SK-N-SH (cell line): Measurements from ENCODE around the gene DSTN. TPM values are rescaled to one million over a fixed set of nuclear protein-coding genes. Genes with fewer than 3 reads are reported as not detected.
A peak's percentile ranks its signal among the peaks of the same experiment; 100 is the strongest.

Source experiments
- CTCF ChIA-PET: fragments of 300-600, 350-600 bp; formaldehyde crosslinking; extraction: SDS; loops from one replicate; lab custom pipeline; 2021; lab: Yijun Ruan, JAX
- POLR2A ChIA-PET: fragments of 350-600 bp; sonication (Branson Sonifier 250); formaldehyde crosslinking; extraction: SDS; loops from one replicate; lab custom pipeline; 2020; ENCODE audit warnings: antibody characterized with exemption, inconsistent platforms; lab: Yijun Ruan, JAX
- DNase-seq: peaks from one replicate; pipeline ENCODE4 v3.0.0; 2012
- H2AFZ ChIP-seq: fragments of 200-600 bp; sonication (generic); 2 replicates; pipeline ENCODE4 v1.8.1; 2016; ENCODE audit warnings: antibody characterized with exemption, mild to moderate bottlenecking, low read depth
- H3F3A ChIP-seq: fragments of 200-600 bp; sonication (generic); replicated peaks from 2 replicates; pipeline ENCODE3; 2016; ENCODE audit warnings: antibody characterized with exemption, mild to moderate bottlenecking; ENCODE audit not compliant: insufficient read depth
- H3K27ac ChIP-seq, 2 experiments: fragments of 200-500 bp in 1 of 2; fragments of 200-600 bp in 1 of 2; sonication (Bioruptor generic) in 1 of 2; sonication (generic), shearing (Covaris generic) in 1 of 2; 2 replicates each; pipeline versions ENCODE4 v1.5.1 to v1.6.1; 2014 to 2016; ENCODE audit warnings: low read depth in 2 of 2, inconsistent platforms in 1 of 2, low read length in 1 of 2, mild to moderate bottlenecking in 1 of 2, mixed read lengths in 1 of 2
- H3K27me3 ChIP-seq: fragments of 200-600 bp; sonication (generic), shearing (Covaris generic); 2 replicates; pipeline ENCODE4 v1.6.1; 2016; ENCODE audit warnings: mixed run types; ENCODE audit not compliant: insufficient read depth
- H3K36me3 ChIP-seq, 2 experiments: fragments of 200-500 bp in 1 of 2; fragments of 200-600 bp in 1 of 2; sonication (Bioruptor generic) in 1 of 2; sonication (generic) in 1 of 2; replicated peaks in 1 of 2; 2 replicates each; pipeline versions ENCODE3 to v1.5.1; 2014 to 2016; ENCODE audit warnings: low read length in 1 of 2, mild to moderate bottlenecking in 1 of 2; ENCODE audit not compliant: insufficient read depth in 2 of 2, control insufficient read depth in 1 of 2
- H3K4me1 ChIP-seq, 2 experiments: fragments of 200-500 bp in 1 of 2; fragments of 200-600 bp in 1 of 2; sonication (Bioruptor generic) in 1 of 2; sonication (generic), shearing (Covaris generic) in 1 of 2; 2 replicates each; pipeline versions ENCODE4 v1.5.1 to v1.6.1; 2014 to 2016; ENCODE audit warnings: low read depth in 1 of 2, low read length in 1 of 2, mixed run types in 1 of 2; ENCODE audit not compliant: insufficient read depth in 2 of 2, control insufficient read depth in 1 of 2
- H3K4me2 ChIP-seq: fragments of 200-600 bp; sonication (generic), shearing (Covaris generic); 2 replicates; pipeline ENCODE4 v1.6.1; 2017; ENCODE audit warnings: mixed run types
- H3K4me3 ChIP-seq, 2 experiments: fragments of 200-500 bp in 1 of 2; fragments of 200-600 bp in 1 of 2; sonication (Bioruptor generic) in 1 of 2; sonication (generic), shearing (Covaris generic) in 1 of 2; 2 replicates each; pipeline versions ENCODE4 v1.5.1 to v1.8.1; 2014 to 2016; ENCODE audit warnings: low read depth in 2 of 2, inconsistent platforms in 1 of 2, low read length in 1 of 2, mild to moderate bottlenecking in 1 of 2, mixed read lengths in 1 of 2, moderate library complexity in 1 of 2
- H3K79me2 ChIP-seq: fragments of 200-600 bp; sonication (generic); 2 replicates; pipeline ENCODE4 v1.8.1; 2017; ENCODE audit warnings: mild to moderate bottlenecking; ENCODE audit not compliant: insufficient read depth
- H3K9ac ChIP-seq: fragments of 200-600 bp; sonication (generic); 2 replicates; pipeline ENCODE4 v1.6.1; 2017; ENCODE audit warnings: mixed run types
- H3K9me2 ChIP-seq: fragments of 200-600 bp; sonication (generic); 2 replicates; pipeline ENCODE4 v1.6.1; 2017; ENCODE audit warnings: mixed run types
- H3K9me3 ChIP-seq: fragments of 200-600 bp; sonication (generic); 2 replicates; pipeline ENCODE4 v1.6.1; 2017; ENCODE audit warnings: mixed run types, mild to moderate bottlenecking, moderate library complexity
- H4K20me1 ChIP-seq: fragments of 200-600 bp; sonication (generic); 2 replicates; pipeline ENCODE4 v1.6.1; 2017; ENCODE audit warnings: mild to moderate bottlenecking, mixed run types; ENCODE audit not compliant: insufficient read depth
- CHD2 ChIP-seq: fragments of 150-350 bp; IDR thresholded peaks from 2 replicates; pipeline ENCODE4 v1.6.1; 2018; ENCODE audit warnings: low read length; ENCODE audit not compliant: partially characterized antibody
- ELF1 ChIP-seq: IDR thresholded peaks from 2 replicates; pipeline ENCODE4 v1.4.0; 2012
- GABPA ChIP-seq: IDR thresholded peaks from 2 replicates; pipeline ENCODE4 v1.4.0; 2012; ENCODE audit warnings: low read depth, mild to moderate bottlenecking
- RAD21 ChIP-seq: IDR thresholded peaks from 2 replicates; pipeline ENCODE4 v1.6.1; 2012; ENCODE audit warnings: mild to moderate bottlenecking, low read length
- RCOR1 ChIP-seq: fragments of 150-350 bp; IDR thresholded peaks from 2 replicates; pipeline ENCODE4 v1.6.1; 2017; ENCODE audit warnings: antibody characterized with exemption, low read length
- SMC3 ChIP-seq: IDR thresholded peaks from 2 replicates; pipeline ENCODE4 v1.6.1; 2012; ENCODE audit warnings: low read depth, low read length, improper control_type of control experiment
- TAF1 ChIP-seq: IDR thresholded peaks from 2 replicates; pipeline ENCODE4 v1.6.1; 2012; ENCODE audit warnings: low read depth, mild to moderate bottlenecking, low read length, moderate library complexity, borderline replicate concordance
- YY1 ChIP-seq: IDR thresholded peaks from 2 replicates; pipeline ENCODE4 v1.4.0; 2012; ENCODE audit warnings: low read depth, mild to moderate bottlenecking
- WGBS: methylation state at CpG from one replicate; pipeline ENCODE4 v1.1.6; 2017; ENCODE audit warnings: low lambda C conversion rate; 5-methylcytosine and 5-hydroxymethylcytosine counted together
- polyA plus RNA-seq, 3 experiments: library from polyadenylated mRNA; depleted of rRNA; stranded (reverse); fragments of >200 nt; gene quantifications; 2 replicates each; pipeline ENCODE4 v1.2.3, GENCODE V29; 2012
- TF ChIP-seq, protein P1 (sequence below): fragments of 200-600 bp; sonication (generic); IDR thresholded peaks from 2 replicates; pipeline ENCODE4 v1.6.1; 2017; ENCODE audit warnings: antibody characterized with exemption, mild to moderate bottlenecking, moderate library complexity

DSTN gene
- polyA plus RNA-seq, 1 of the 3 experiments (the other 2 are of a cell fraction): 167 TPM

DNA sequence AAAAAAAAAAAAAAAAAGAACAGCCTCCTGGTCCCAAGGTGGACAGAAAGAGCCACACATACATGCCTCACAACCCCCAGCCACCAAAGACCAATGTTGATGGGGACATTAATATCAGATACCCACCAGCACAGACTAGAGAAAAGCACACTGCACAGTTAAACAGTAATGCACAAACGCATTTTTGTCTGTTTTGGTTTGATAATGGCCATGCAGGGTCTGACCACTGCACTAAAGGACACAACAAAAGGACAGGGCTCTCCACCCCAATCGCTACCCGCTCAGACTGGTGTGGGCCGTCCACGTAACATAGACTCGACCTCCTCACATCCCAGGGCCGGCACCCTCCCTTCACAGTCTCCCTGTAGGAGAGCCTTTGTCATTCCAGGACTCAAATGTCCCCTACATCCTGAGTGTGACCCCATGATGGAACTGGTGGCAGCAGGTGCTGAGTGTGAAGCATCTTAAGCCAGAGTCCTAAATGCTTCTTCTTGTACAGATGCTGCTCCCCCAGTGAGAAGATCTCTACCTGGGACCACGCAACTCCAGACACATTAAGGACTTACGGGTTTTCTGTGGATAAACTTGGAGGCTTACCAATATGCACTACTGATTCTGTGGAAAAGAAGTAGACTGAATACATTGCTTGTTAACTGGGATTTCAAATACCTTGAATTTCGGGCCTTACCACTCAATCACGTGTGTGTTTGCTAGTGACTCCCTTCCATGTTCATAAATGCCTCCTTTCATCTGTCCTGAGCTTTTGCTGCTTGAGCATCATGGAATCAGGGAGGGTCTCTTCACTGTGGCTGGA is 84.2 kb downstream of the DSTN start:
- Histone ChIP-seq H3K36me3 (peaks cover 8 to 27% of the 10 kb centered on the region in 2 experiments), H4K20me1 (peaks cover 68% of the 10 kb centered on the region)

DNA sequence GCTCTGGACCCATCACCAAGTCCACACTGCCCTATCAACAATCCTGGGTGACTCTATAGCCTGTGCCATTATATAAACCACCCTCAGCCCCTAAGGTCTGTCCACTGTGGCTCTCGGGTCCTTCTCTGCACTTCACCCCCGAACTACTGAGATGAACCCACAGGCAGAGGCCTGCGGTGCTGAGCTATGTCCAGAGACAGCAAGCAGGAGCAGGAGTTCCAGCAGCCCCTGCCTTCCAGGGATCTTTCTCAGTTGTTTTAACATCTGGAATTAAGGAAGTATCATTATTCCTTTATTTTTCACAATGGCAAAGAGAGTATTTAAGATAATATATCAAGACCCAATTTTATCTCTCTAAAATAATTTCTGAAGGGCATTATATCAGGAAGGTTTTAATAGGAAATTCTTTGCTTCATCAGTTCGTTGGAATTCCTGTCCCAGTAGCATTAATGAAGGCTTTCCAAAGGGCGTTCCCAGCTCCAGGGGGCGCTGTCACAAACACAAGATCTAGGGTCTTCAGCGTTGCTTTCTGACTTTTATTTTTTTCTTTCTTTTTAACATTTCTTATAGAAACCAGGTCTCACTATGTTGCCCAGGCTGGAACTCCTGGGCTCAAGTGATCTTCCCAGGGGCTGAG is 84.9 kb downstream of the DSTN start:
- POLR2A ChIA-PET: no interaction called here
- H3K4me1 ChIP-seq: peaks cover 3 to 13% of the 10 kb centered on the region in 2 experiments; a peak in 2 of 4 replicates
- peaks cover 87% of the 10 kb centered on the region for H3K79me2 ChIP-seq
- no peak overlapping the region for H3K9ac ChIP-seq
- no peaks in the 10 kb centered on the region for H3K27me3 ChIP-seq
- no peak overlapping the region; a peak in 1 of 4 replicates for H3K4me3 ChIP-seq
- peak overlapping the region in 1 of 2 experiments; percentile 28; a peak in 1 of 4 replicates for H3K27ac ChIP-seq
- H3K9me3 ChIP-seq: no peaks in the 10 kb centered on the region
- H4K20me1 ChIP-seq: peaks cover 61% of the 10 kb centered on the region
- no peaks in the 10 kb centered on the region for H3K9me2 ChIP-seq
- CTCF ChIA-PET: interaction anchor here (0.6 to 1.6 kb wide), 6 partner anchors 10 to 925 kb away, joined by 3 to 5 read pairs (median 3); no protein-coding TSS in a partner anchor
- DNase-seq: peak; percentile 52
- TF ChIP-seq RAD21 (peak; percentile 37), SMC3 (peak; percentile 22; the same call in 1 of the 2 replicates), ELF1 (no peak)
- TF ChIP-seq, protein P1, sequence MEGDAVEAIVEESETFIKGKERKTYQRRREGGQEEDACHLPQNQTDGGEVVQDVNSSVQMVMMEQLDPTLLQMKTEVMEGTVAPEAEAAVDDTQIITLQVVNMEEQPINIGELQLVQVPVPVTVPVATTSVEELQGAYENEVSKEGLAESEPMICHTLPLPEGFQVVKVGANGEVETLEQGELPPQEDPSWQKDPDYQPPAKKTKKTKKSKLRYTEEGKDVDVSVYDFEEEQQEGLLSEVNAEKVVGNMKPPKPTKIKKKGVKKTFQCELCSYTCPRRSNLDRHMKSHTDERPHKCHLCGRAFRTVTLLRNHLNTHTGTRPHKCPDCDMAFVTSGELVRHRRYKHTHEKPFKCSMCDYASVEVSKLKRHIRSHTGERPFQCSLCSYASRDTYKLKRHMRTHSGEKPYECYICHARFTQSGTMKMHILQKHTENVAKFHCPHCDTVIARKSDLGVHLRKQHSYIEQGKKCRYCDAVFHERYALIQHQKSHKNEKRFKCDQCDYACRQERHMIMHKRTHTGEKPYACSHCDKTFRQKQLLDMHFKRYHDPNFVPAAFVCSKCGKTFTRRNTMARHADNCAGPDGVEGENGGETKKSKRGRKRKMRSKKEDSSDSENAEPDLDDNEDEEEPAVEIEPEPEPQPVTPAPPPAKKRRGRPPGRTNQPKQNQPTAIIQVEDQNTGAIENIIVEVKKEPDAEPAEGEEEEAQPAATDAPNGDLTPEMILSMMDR: peak; percentile 85
- peaks cover 8 to 30% of the 10 kb centered on the region in 2 experiments for H3K36me3 ChIP-seq
- H3K4me2 ChIP-seq: no peak overlapping the region
- H2AFZ ChIP-seq: no peak overlapping the region
- WGBS: 69% methylated on average over 7 of the region's 7 CpGs
- peaks cover 20% of the 10 kb centered on the region for H3F3A ChIP-seq

More for the DNA sequence above, 84.2 kb downstream of the DSTN start:
- ChIA-PET POLR2A (interaction anchor here (0.7 kb wide), 1 partner anchor 53 kb away, joined by 5 read pairs; no protein-coding TSS in a partner anchor), CTCF (interaction anchor here (0.6 to 0.9 kb wide), 3 partner anchors 11 to 925 kb away, joined by 3 to 4 read pairs (median 3); no protein-coding TSS in a partner anchor)
- no peak overlapping the region for H3K9ac ChIP-seq
- H3K9me2 ChIP-seq: no peaks in the 10 kb centered on the region
- TF ChIP-seq RCOR1: no peak
- WGBS: 95% methylated on average over 10 of the region's 11 CpGs
- 0 out of 4 replicates have a peak overlapping the region, but pooled peaks of 1 of the 2 experiments have one; percentile 28 for H3K27ac ChIP-seq
- H3K4me3 ChIP-seq: no peak overlapping the region
- H3K79me2 ChIP-seq: peaks cover 91% of the 10 kb centered on the region
- H3K9me3 ChIP-seq: no peaks in the 10 kb centered on the region
- no peaks in the 10 kb centered on the region for H3K27me3 ChIP-seq
- H3F3A ChIP-seq: peaks cover 20% of the 10 kb centered on the region
- peaks cover 3 to 13% of the 10 kb centered on the region in 2 experiments; a peak in 2 of 4 replicates for H3K4me1 ChIP-seq
- no peak overlapping the region for H3K4me2 ChIP-seq
- no peak for DNase-seq
- H2AFZ ChIP-seq: no peak overlapping the region

DNA sequence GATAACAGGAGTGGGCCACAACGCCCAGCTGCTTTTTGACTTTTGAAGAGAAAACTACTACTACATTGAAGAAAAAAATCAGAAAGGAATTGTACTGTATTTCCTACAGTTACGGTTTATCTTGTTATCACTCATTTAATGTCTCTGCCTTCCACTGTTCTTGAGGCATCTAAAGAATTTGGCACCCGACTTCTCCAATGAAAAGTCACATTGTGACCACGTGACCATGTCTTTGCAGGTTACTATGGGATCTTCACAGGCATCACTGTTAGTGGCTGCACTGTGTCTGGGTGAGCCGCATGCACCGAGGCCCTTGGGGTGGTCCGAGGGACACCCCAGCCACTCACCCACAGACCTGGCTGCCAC is 85.4 kb downstream of the DSTN start:
- Histone ChIP-seq H4K20me1 (peaks cover 56% of the 10 kb centered on the region), H3K4me1 (peaks cover 2 to 13% of the 10 kb centered on the region in 2 experiments; a peak in 2 of 4 replicates), H3F3A (peaks cover 20% of the 10 kb centered on the region), H2AFZ (no peak overlapping the region)
- TF ChIP-seq SMC3 (no peak), YY1 (no peak), GABPA (no peak), CHD2 (no peak), TAF1 (no peak), RCOR1 (no peak)
- TF ChIP-seq, all 33 proteins: peak for 0
- no peak overlapping the region for H3K4me3 ChIP-seq
- WGBS: 85% methylated on average over 7 of the region's 7 CpGs
- H3K9ac ChIP-seq: no peak overlapping the region
- H3K79me2 ChIP-seq: peaks cover 87% of the 10 kb centered on the region
- CTCF ChIA-PET: interaction anchor here (0.9 to 1.6 kb wide), 5 partner anchors 10 to 26 kb away, joined by 3 to 5 read pairs (median 3); no protein-coding TSS in a partner anchor
- H3K9me3 ChIP-seq: no peaks in the 10 kb centered on the region
- H3K27me3 ChIP-seq: no peaks in the 10 kb centered on the region
- POLR2A ChIA-PET: no interaction called here
- no peaks in the 10 kb centered on the region for H3K9me2 ChIP-seq
- DNase-seq: peak; percentile 5
- H3K27ac ChIP-seq: peak overlapping the region in 1 of 2 experiments; percentile 28; a peak in 2 of 4 replicates
- H3K4me2 ChIP-seq: no peak overlapping the region
- peaks cover 8 to 34% of the 10 kb centered on the region in 2 experiments for H3K36me3 ChIP-seq
